GM19351 (cell line): Measurements from ENCODE around the gene ADRA2B.

Experiments
- ATAC-seq: cut with Tn5 transposase; IDR thresholded peaks from one replicate; pipeline ENCODE4 v1.9.1; 2021; ENCODE audit warnings: mild to moderate bottlenecking, moderate library complexity; ENCODE audit not compliant: unreplicated experiment

The ADRA2B gene

GRCh38 chr2:96138179-96139145 is 22.1 kb upstream of the ADRA2B start, which contains the start of gene ASTL:
ASTL (minus strand) TSS chr2:96138502; CDS start chr2:96138436, 66 bp downstream.
- no peak for ATAC-seq

DNA sequence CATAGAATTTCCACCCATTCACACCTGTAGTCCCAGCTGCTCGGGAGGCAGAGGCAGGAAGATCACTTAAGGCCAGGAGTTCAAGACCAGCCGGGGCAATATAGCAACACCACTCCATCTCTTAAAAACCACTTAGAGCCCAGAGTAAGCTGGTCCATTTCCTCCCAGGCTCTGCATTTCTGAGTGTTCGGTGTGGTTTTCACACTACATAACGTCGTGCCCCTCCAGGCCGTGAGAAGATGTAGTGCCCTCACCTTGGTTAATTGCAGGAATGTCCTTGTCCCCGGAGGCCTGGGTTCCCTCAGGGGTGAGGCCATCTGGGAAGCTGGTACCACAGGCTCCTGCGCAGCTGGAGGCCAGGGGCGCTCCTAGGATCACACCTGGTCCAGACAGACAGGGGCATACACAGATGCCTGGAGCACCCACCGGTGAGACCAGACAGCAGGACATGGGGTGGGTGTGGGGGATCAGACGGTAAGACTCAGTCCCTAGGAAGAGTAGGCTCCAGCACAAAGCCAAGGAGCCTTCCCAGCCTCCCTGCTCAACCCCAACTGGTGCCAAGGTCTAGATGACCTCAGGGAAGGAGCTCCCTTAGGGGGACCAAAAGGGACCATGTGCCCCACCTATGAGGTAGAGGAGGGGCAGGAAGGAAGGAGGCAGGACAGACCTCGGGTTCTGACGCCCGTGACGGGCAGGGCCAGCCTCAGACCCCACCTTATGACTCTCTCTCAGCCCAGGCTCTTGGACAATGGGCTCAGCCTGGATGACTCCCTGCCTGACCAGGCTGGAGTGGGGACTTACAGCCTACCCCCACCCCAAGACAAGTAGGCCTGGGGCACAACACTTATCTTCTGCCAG is 21.2 kb upstream of the ADRA2B start:
- ATAC-seq: no peak

GRCh38 chr2:96136129-96136720 is 19.9 kb upstream of the ADRA2B start:
- ATAC-seq: no peak

GRCh38 chr2:96135621-96136020 is 19.2 kb upstream of the ADRA2B start:
- ATAC-seq: no peak

DNA sequence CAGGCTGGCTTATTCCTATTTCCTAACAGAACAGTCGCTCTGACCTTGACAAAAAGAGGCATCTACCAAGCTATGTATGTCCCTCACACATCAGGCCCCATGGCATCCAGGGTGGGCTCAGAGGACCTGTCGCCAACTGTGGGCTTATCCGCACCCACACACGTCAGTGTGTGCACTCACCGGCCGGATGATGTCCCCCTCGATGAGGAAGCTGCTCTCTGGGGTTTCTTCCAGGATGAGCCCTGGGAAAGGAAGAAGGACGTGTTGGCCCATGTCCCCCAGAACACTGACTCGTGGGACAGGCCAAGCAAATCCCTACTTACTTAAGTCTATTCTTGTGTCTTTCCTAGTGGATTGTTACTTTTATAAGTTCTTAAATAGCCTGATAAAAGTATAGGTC is 18.8 kb upstream of the ADRA2B start:
- ATAC-seq: no peak

DNA sequence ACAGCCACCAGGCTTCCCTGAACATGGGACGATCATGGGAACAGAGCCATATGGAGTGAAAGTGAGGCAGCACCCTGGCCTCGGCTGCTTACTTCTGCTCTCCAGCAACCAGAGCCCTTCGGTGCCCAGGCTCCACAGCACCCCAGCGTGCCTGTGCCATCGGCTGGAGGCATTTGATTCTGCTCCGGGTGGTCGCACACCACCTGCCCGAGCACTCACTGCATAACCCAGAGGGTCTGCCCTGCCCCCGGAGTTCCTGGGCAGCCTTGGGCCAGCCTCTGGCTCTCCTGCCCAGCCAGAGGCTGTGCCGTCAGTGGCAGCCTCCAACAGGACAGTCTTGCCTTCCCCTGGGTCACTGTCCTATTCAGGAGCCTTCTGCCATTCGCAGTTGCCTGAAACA is 18.1 kb upstream of the ADRA2B start:
- ATAC-seq: no peak

GRCh38 chr2:96131813-96132745 is 15.7 kb upstream of the ADRA2B start:
- ATAC-seq: no peak

DNA sequence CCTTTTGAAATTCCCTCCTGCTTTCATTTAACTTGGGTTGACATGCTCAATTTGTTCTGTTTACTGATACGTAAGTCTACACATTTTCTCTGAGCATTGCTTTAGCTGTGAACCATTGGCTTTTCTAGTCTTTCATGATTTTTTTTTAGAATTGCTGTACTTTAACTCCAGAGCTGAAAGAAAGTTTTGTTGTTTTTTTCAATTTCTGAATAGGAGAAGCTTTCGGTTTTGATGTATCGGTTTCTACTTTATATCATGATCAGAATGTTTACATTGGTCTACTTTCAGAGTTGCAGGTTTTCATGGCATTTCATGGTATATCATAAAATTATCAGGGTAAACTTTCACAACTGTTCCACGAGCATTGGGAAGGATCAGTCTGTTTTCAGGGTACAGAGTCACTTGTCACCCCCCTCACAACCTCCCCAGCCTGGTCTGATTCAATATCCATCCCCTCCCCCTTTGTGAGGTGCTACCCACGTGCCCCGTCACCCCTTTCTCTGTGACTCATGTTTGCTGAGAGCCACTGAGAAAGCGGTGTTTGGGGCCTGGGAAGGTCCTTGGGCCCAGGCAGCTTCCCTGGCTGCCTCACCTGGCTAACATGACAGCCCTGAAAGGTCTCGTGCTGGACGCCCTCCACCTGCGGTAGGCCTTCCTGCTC is 14.9 kb upstream of the ADRA2B start:
- ATAC-seq: no peak

DNA sequence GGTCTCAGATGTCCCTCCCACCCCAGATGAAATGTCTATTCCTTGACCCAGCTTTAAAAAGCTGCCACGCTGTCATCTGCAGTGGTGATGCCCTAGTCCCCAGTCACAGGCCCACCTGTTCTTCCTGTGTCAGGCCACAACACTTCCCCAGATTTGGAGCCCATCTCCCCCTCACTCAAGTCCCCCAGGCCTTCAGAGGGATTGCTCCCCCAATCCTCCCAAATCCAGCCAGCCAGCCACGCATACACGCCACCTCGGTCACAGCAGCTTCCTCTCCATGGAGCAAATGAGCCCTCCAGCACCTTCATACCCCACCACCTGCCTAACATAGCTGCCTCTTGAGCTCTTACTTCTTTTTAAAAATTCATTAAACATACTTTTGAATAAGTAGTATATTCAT is 14.1 kb upstream of the ADRA2B start:
- no peak for ATAC-seq

DNA sequence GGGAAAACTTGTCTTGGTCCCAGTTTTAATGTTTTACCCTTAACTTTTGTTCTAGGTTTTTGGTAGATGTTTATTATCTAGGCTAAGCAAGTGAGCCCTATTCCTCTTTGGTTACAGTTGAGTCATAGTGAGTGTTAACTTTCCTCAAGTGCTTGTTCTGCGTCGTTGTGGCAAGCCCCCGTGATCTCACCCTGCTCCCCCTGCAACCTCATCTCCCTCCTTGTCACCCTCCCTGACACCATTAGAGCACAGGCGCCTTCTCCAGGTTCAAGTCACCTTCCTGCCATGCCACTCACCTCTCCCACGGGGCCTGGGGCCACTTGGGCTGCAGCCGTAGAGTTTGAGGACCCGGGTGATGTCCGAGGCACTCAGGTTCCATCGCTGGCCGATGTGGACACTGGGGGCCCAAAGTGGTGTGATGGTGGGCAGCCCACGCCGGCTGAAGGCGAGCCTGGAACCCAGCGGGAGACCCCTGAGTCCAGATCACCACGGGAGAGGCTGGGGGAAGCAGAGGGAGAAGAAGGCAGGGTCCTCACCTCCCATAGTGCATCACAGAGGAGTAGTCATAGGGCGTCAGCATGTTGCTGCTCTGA is 13.3 kb upstream of the ADRA2B start:
- ATAC-seq: no peak

GRCh38 chr2:96128456-96128855 is 12.1 kb upstream of the ADRA2B start:
- no peak for ATAC-seq

GRCh38 chr2:96124406-96125265 is 8.3 kb upstream of the ADRA2B start:
- ATAC-seq: no peak

GRCh38 chr2:96123936-96124335 is 7.6 kb upstream of the ADRA2B start:
- no peak for ATAC-seq

GRCh38 chr2:96123290-96123689 is 6.9 kb upstream of the ADRA2B start:
- ATAC-seq: no peak

- ATAC-seq: no peak
Observed at GRCh38 chr2:96122391-96122790, 6.0 kb upstream of the ADRA2B start.

DNA sequence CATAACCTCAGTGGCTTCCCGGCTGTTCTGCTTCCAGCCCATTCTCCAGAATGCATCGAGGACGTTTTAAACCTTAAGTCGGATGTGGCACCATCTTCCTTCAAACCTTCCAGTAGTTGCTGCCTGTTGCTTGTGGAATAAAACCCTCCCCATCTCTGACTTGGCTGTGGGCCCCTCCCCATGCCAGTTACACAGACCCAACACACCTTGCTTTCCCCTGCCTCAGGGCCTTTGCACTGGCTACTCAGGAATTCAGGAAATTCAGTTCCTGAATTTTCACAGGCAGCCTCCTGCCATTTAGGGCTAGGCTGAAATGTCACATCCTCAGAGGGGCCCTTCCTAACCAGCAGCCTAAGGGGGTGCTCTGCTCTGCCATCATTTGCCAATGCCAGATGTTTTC is 5.0 kb upstream of the ADRA2B start:
- ATAC-seq: no peak

- ATAC-seq: no peak
Observed at GRCh38 chr2:96120991-96121390, 4.6 kb upstream of the ADRA2B start.

- ATAC-seq: no peak
Observed at GRCh38 chr2:96120091-96120720, 3.8 kb upstream of the ADRA2B start.
